Fibroblast of mammary gland (primary cell): ENCODE data around the gene PKD2.
A peak's percentile ranks its signal among the peaks of the same experiment; 100 is the strongest.
"Not testable (repeated sequence)": the region's sequence is repeated elsewhere in the genome, so short reads cannot be mapped to it uniquely, and the experiment has no call there.

Experiments used
- DNase-seq: peaks from one replicate; pipeline ENCODE4 v3.0.0-alpha.2; 2010; ENCODE audit warnings: low read depth
- H3K4me3 ChIP-seq: 2 replicates; pipeline ENCODE4 v1.5.1; 2011; ENCODE audit warnings: low read depth, mild to moderate bottlenecking, low read length, moderate library complexity; ENCODE audit not compliant: control insufficient read depth
- CTCF ChIP-seq: conservative IDR thresholded peaks from 2 replicates; pipeline ENCODE4 v1.5.1; 2011; ENCODE audit warnings: low read depth, low read length, inconsistent platforms; ENCODE audit not compliant: control insufficient read depth, insufficient read depth

Gene PKD2

GRCh38 chr4:87985887-87986200 lies 21.6 kb upstream of the PKD2 start:
- no peak for DNase-seq
- TF ChIP-seq CTCF: no peak
- no peak overlapping the region for H3K4me3 ChIP-seq

- TF ChIP-seq CTCF: no peak
- no peak overlapping the region for H3K4me3 ChIP-seq
- DNase-seq: no peak
Measured at GRCh38 chr4:87986508-87986907, 20.9 kb upstream of the PKD2 start.

GRCh38 chr4:87989765-87990164 lies 17.7 kb upstream of the PKD2 start:
- no peak for TF ChIP-seq CTCF
- H3K4me3 ChIP-seq: no peak overlapping the region
- no peak for DNase-seq

GRCh38 chr4:87995435-87995834 lies 12.0 kb upstream of the PKD2 start:
- no peak for DNase-seq
- no peak overlapping the region for H3K4me3 ChIP-seq
- TF ChIP-seq CTCF: no peak

GRCh38 chr4:87999191-87999691 lies 8.2 kb upstream of the PKD2 start:
- not testable (repeated sequence) for DNase-seq, H3K4me3 ChIP-seq

- TF ChIP-seq CTCF: no peak
- DNase-seq: no peak
- no peak overlapping the region for H3K4me3 ChIP-seq
Measured at GRCh38 chr4:88001871-88002270, 5.6 kb upstream of the PKD2 start.

GRCh38 chr4:88002786-88003185 lies 4.6 kb upstream of the PKD2 start:
- DNase-seq: peak; percentile 19
- TF ChIP-seq CTCF: no peak
- no peak overlapping the region for H3K4me3 ChIP-seq
